HepG2 (cell line): ENCODE measurements around the gene PTCRA. TPM values are rescaled to one million over a fixed set of nuclear protein-coding genes. Genes with fewer than 3 reads are reported as not detected.

Source experiments
- DNMT3B ChIP-seq: conservative IDR thresholded peaks from 2 replicates; pipeline ENCODE4 v1.6.1; 2016; ENCODE audit warnings: missing biosample characterization, control low read depth
- ELF3 ChIP-seq: IDR thresholded peaks from 2 replicates; pipeline ENCODE4 v1.6.1; 2016; ENCODE audit warnings: missing genetic modification reagents, missing compliant biosample characterization
- FOXO1 ChIP-seq: sonication (generic); formaldehyde crosslinking; IDR thresholded peaks from 2 replicates; pipeline ENCODE4 v1.4.0; 2020; ENCODE audit warnings: missing genetic modification reagents
- HOXA9 ChIP-seq: sonication (generic); formaldehyde crosslinking; IDR thresholded peaks from 2 replicates; pipeline ENCODE4 v1.8.1; 2022; ENCODE audit warnings: missing genetic modification reagents, mild to moderate bottlenecking, moderate library complexity, borderline replicate concordance
- KMT2B ChIP-seq: IDR thresholded peaks from 2 replicates; pipeline ENCODE4 v1.6.1; 2016; ENCODE audit warnings: missing genetic modification reagents, missing compliant biosample characterization
- MIXL1 ChIP-seq: IDR thresholded peaks from 2 replicates; pipeline ENCODE4 v1.6.1; 2016
- MLLT10 ChIP-seq: sonication (generic); formaldehyde crosslinking; IDR thresholded peaks from 2 replicates; pipeline ENCODE4 v1.4.0; 2020; ENCODE audit warnings: missing genetic modification reagents
- NCOA5 ChIP-seq: sonication (generic); formaldehyde crosslinking; IDR thresholded peaks from 2 replicates; pipeline ENCODE4 v1.4.0; 2020; ENCODE audit warnings: missing genetic modification reagents
- NR0B2 ChIP-seq: sonication (generic); formaldehyde crosslinking; IDR thresholded peaks from 2 replicates; pipeline ENCODE4 v1.4.0; 2020; ENCODE audit warnings: mild to moderate bottlenecking, missing genetic modification reagents
- PAF1 ChIP-seq: IDR thresholded peaks from 2 replicates; pipeline ENCODE4 v1.6.1; 2016; ENCODE audit warnings: missing genetic modification reagents, missing compliant biosample characterization
- POLR2G ChIP-seq: fragments of 200-400 bp; formaldehyde crosslinking; IDR thresholded peaks from 2 replicates; pipeline ENCODE4 v1.6.1; 2018; ENCODE audit warnings: mild to moderate bottlenecking, low read depth, low read length, moderate library complexity
- SIN3A ChIP-seq: IDR thresholded peaks from 2 replicates; pipeline ENCODE4 v1.6.1; 2011; ENCODE audit warnings: low read depth, mild to moderate bottlenecking, control low read depth, low read length, borderline replicate concordance
- TEAD3 ChIP-seq: optimal IDR thresholded peaks from 2 replicates; pipeline ENCODE3; 2016; ENCODE audit warnings: borderline replicate concordance
- TRAFD1 ChIP-seq: sonication (generic); formaldehyde crosslinking; IDR thresholded peaks from 2 replicates; pipeline ENCODE4 v1.5.1; 2020; ENCODE audit warnings: missing genetic modification reagents, mild to moderate bottlenecking, borderline replicate concordance
- ZNF143 ChIP-seq: sonication (generic); formaldehyde crosslinking; IDR thresholded peaks from 2 replicates; pipeline ENCODE4 v1.4.0; 2020; ENCODE audit warnings: missing genetic modification reagents
- ZNF263 ChIP-seq: sonication (generic); formaldehyde crosslinking; IDR thresholded peaks from 2 replicates; pipeline ENCODE4 v1.4.0; 2020; ENCODE audit warnings: missing genetic modification reagents
- ZSCAN20 ChIP-seq: sonication (generic); formaldehyde crosslinking; IDR thresholded peaks from 2 replicates; pipeline ENCODE4 v1.4.0; 2020; ENCODE audit warnings: missing genetic modification reagents, mild to moderate bottlenecking, borderline replicate concordance
- ZSCAN25 ChIP-seq: sonication (generic); formaldehyde crosslinking; IDR thresholded peaks from 2 replicates; pipeline ENCODE4 v1.8.0; 2022; ENCODE audit warnings: mild to moderate bottlenecking, missing genetic modification reagents
- polyA plus RNA-seq, 8 experiments: library from polyadenylated mRNA; depleted of rRNA in 3 of 8; stranded (reverse) in 7 of 8; unstranded in 1 of 8; fragments of >200 nt; fragmentation: Illumina TruSeq in 4 of 8; extraction: Trizol in 4 of 8; gene quantifications; 2 replicates each; pipeline versions ENCODE4 v1.2.1 to v1.2.3, GENCODE V29; 2011 to 2016; ENCODE audit warnings: low read depth in 4 of 8, missing spikeins in 1 of 8, mixed read lengths in 1 of 8; ENCODE audit not compliant: insufficient read depth in 1 of 8
- total RNA-seq, 5 experiments: library from RNA; depleted of rRNA; stranded (reverse); fragments of >200 nt; fragmentation: Illumina TruSeq; extraction: Trizol; gene quantifications; 2 replicates each; pipeline ENCODE4 v1.2.3, GENCODE V29; 2016; ENCODE audit warnings: low read depth in 1 of 5
- TF ChIP-seq, protein P1 (sequence below): sonication (generic); formaldehyde crosslinking; IDR thresholded peaks from 2 replicates; pipeline ENCODE4 v1.9.0; 2021; ENCODE audit warnings: mild to moderate bottlenecking, missing genetic modification reagents
- TF ChIP-seq, protein P2 (sequence below): sonication (generic); formaldehyde crosslinking; IDR thresholded peaks from 2 replicates; pipeline ENCODE4 v1.8.1; 2023; ENCODE audit warnings: mild to moderate bottlenecking, missing genetic modification reagents

Gene PTCRA
- total and polyA plus RNA-seq, 2 of the 13 experiments (the other 11 are each of a cell fraction or from before 2014, with no cell fraction given), result not detected

GRCh38 chr6:42938987-42939809, 23.3 kb downstream of the PTCRA start (continued):
- no peak for TF ChIP-seq TRAFD1 (CRISPR knock-in tag)
- peak; percentile 77; the same call in 1 of the 2 replicates for TF ChIP-seq ZSCAN25 (CRISPR knock-in tag)
- TF ChIP-seq NCOA5 (CRISPR knock-in tag), result no peak
- TF ChIP-seq DNMT3B, result no peak
- TF ChIP-seq NR0B2 (CRISPR knock-in tag), result no peak
- no peak for TF ChIP-seq MLLT10 (CRISPR knock-in tag)
- peak; percentile 99 for TF ChIP-seq FOXO1
- TF ChIP-seq HOXA9 (CRISPR knock-in tag), result 0 out of 2 replicates have a peak, but pooled peaks have one; percentile 68
- TF ChIP-seq ZNF263 (CRISPR knock-in tag), result peak; percentile 88
- TF ChIP-seq MIXL1 (CRISPR knock-in tag), result peak; percentile 93
- 0 out of 2 replicates have a peak, but pooled peaks have one; percentile 14 for TF ChIP-seq ZSCAN20 (CRISPR knock-in tag)
- TF ChIP-seq, protein P1, sequence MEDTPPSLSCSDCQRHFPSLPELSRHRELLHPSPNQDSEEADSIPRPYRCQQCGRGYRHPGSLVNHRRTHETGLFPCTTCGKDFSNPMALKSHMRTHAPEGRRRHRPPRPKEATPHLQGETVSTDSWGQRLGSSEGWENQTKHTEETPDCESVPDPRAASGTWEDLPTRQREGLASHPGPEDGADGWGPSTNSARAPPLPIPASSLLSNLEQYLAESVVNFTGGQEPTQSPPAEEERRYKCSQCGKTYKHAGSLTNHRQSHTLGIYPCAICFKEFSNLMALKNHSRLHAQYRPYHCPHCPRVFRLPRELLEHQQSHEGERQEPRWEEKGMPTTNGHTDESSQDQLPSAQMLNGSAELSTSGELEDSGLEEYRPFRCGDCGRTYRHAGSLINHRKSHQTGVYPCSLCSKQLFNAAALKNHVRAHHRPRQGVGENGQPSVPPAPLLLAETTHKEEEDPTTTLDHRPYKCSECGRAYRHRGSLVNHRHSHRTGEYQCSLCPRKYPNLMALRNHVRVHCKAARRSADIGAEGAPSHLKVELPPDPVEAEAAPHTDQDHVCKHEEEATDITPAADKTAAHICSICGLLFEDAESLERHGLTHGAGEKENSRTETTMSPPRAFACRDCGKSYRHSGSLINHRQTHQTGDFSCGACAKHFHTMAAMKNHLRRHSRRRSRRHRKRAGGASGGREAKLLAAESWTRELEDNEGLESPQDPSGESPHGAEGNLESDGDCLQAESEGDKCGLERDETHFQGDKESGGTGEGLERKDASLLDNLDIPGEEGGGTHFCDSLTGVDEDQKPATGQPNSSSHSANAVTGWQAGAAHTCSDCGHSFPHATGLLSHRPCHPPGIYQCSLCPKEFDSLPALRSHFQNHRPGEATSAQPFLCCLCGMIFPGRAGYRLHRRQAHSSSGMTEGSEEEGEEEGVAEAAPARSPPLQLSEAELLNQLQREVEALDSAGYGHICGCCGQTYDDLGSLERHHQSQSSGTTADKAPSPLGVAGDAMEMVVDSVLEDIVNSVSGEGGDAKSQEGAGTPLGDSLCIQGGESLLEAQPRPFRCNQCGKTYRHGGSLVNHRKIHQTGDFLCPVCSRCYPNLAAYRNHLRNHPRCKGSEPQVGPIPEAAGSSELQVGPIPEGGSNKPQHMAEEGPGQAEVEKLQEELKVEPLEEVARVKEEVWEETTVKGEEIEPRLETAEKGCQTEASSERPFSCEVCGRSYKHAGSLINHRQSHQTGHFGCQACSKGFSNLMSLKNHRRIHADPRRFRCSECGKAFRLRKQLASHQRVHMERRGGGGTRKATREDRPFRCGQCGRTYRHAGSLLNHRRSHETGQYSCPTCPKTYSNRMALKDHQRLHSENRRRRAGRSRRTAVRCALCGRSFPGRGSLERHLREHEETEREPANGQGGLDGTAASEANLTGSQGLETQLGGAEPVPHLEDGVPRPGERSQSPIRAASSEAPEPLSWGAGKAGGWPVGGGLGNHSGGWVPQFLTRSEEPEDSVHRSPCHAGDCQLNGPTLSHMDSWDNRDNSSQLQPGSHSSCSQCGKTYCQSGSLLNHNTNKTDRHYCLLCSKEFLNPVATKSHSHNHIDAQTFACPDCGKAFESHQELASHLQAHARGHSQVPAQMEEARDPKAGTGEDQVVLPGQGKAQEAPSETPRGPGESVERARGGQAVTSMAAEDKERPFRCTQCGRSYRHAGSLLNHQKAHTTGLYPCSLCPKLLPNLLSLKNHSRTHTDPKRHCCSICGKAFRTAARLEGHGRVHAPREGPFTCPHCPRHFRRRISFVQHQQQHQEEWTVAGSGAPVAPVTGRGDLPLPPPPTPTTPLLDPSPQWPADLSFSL (CRISPR knock-in tag), result peak; percentile 74
- TF ChIP-seq POLR2G, result no peak
- TF ChIP-seq PAF1, result no peak
- no peak for TF ChIP-seq SIN3A
- peak; percentile 54; the same call in 1 of the 2 replicates for TF ChIP-seq KMT2B (CRISPR knock-in tag)
- peak; percentile 90 for TF ChIP-seq TEAD3
- TF ChIP-seq, protein P2, sequence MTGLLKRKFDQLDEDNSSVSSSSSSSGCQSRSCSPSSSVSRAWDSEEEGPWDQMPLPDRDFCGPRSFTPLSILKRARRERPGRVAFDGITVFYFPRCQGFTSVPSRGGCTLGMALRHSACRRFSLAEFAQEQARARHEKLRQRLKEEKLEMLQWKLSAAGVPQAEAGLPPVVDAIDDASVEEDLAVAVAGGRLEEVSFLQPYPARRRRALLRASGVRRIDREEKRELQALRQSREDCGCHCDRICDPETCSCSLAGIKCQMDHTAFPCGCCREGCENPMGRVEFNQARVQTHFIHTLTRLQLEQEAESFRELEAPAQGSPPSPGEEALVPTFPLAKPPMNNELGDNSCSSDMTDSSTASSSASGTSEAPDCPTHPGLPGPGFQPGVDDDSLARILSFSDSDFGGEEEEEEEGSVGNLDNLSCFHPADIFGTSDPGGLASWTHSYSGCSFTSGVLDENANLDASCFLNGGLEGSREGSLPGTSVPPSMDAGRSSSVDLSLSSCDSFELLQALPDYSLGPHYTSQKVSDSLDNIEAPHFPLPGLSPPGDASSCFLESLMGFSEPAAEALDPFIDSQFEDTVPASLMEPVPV (CRISPR knock-in tag), result 0 out of 2 replicates have a peak, but pooled peaks have one; percentile 19
- TF ChIP-seq ZNF143 (CRISPR knock-in tag), result no peak
- TF ChIP-seq ELF3, result peak; percentile 84
